HEK293 (cell line): ENCODE measurements around the gene CNTNAP1.

Experiments used
- KLF1 ChIP-seq: fragments of 450-650 bp; formaldehyde crosslinking; IDR thresholded peaks from 2 replicates; pipeline ENCODE4 v1.5.1; 2016; ENCODE audit warnings: missing biosample characterization, missing genetic modification characterization
- KLF10 ChIP-seq: fragments of 450-650 bp; IDR thresholded peaks from 2 replicates; pipeline ENCODE4 v1.5.1; 2018; ENCODE audit warnings: missing biosample characterization, mild to moderate bottlenecking, missing genetic modification characterization
- MZF1 ChIP-seq: fragments of 450-650 bp; formaldehyde crosslinking; IDR thresholded peaks from 2 replicates; pipeline ENCODE4 v1.5.1; 2017; ENCODE audit warnings: missing biosample characterization, missing genetic modification characterization, borderline replicate concordance
- WT1 ChIP-seq: fragments of 450-650 bp; formaldehyde crosslinking; IDR thresholded peaks from 2 replicates; pipeline ENCODE4 v1.5.1; 2016; ENCODE audit warnings: missing biosample characterization, missing genetic modification characterization
- ZEB2 ChIP-seq: fragments of 450-650 bp; formaldehyde crosslinking; IDR thresholded peaks from 2 replicates; pipeline ENCODE4 v1.5.1; 2016; ENCODE audit warnings: missing biosample characterization, missing genetic modification characterization
- ZFHX2 ChIP-seq: fragments of 450-650 bp; formaldehyde crosslinking; conservative IDR thresholded peaks from 2 replicates; pipeline ENCODE4 v1.5.1; 2016; ENCODE audit warnings: missing biosample characterization, missing genetic modification characterization
- ZNF112 ChIP-seq: fragments of 450-650 bp; formaldehyde crosslinking; IDR thresholded peaks from 2 replicates; pipeline ENCODE4 v1.5.0; 2017; ENCODE audit warnings: missing biosample characterization, missing genetic modification characterization
- ZNF175 ChIP-seq: fragments of 450-650 bp; formaldehyde crosslinking; IDR thresholded peaks from 2 replicates; pipeline ENCODE4 v1.5.1; 2016; ENCODE audit warnings: missing biosample characterization, missing genetic modification characterization
- ZNF24 ChIP-seq: fragments of 450-650 bp; formaldehyde crosslinking; IDR thresholded peaks from 2 replicates; pipeline ENCODE4 v1.5.1; 2016; ENCODE audit warnings: missing biosample characterization, missing genetic modification characterization
- ZNF341 ChIP-seq: fragments of 450-650 bp; formaldehyde crosslinking; IDR thresholded peaks from 2 replicates; pipeline ENCODE4; 2016; ENCODE audit warnings: low read depth, missing biosample characterization, missing genetic modification characterization
- ZNF366 ChIP-seq: fragments of 450-650 bp; formaldehyde crosslinking; conservative IDR thresholded peaks from 2 replicates; pipeline ENCODE4 v1.5.1; 2016; ENCODE audit warnings: missing biosample characterization, missing genetic modification characterization
- ZNF394 ChIP-seq: fragments of 450-650 bp; formaldehyde crosslinking; IDR thresholded peaks from 2 replicates; pipeline ENCODE4 v1.5.1; 2016; ENCODE audit warnings: missing biosample characterization, missing genetic modification characterization, mild to moderate bottlenecking, moderate library complexity, borderline replicate concordance
- ZNF404 ChIP-seq: fragments of 450-650 bp; formaldehyde crosslinking; IDR thresholded peaks from 2 replicates; pipeline ENCODE4 v1.5.1; 2017; ENCODE audit warnings: missing biosample characterization, missing genetic modification characterization
- ZNF544 ChIP-seq: fragments of 450-650 bp; formaldehyde crosslinking; IDR thresholded peaks from 2 replicates; pipeline ENCODE4 v1.5.0; 2017; ENCODE audit warnings: missing biosample characterization, missing genetic modification characterization
- ZNF561 ChIP-seq: fragments of 450-650 bp; IDR thresholded peaks from 2 replicates; pipeline ENCODE4 v1.5.1; 2018; ENCODE audit warnings: missing biosample characterization, missing genetic modification characterization, borderline replicate concordance
- ZNF747 ChIP-seq: fragments of 450-650 bp; formaldehyde crosslinking; IDR thresholded peaks from 2 replicates; pipeline ENCODE4 v1.5.1; 2016; ENCODE audit warnings: missing biosample characterization, missing genetic modification characterization
- ZNF777 ChIP-seq: fragments of 450-650 bp; formaldehyde crosslinking; IDR thresholded peaks from 2 replicates; pipeline ENCODE4 v1.5.1; 2017; ENCODE audit warnings: missing biosample characterization, missing genetic modification characterization, borderline replicate concordance
- TF ChIP-seq, protein P1 (sequence below): fragments of 450-650 bp; formaldehyde crosslinking; IDR thresholded peaks from 2 replicates; pipeline ENCODE4 v1.5.1; 2017; ENCODE audit warnings: missing biosample characterization, missing genetic modification characterization
- TF ChIP-seq, protein P2 (sequence below): fragments of 450-650 bp; formaldehyde crosslinking; IDR thresholded peaks from 2 replicates; pipeline ENCODE4 v1.5.1; 2016; ENCODE audit warnings: missing biosample characterization, missing genetic modification characterization
- TF ChIP-seq, protein P3 (sequence below): fragments of 450-650 bp; formaldehyde crosslinking; IDR thresholded peaks from 2 replicates; pipeline ENCODE4 v1.5.1; 2016; ENCODE audit warnings: missing biosample characterization, missing genetic modification characterization
- TF ChIP-seq, protein P4 (sequence below): fragments of 450-650 bp; formaldehyde crosslinking; optimal IDR thresholded peaks from 2 replicates; pipeline ENCODE3; 2016; ENCODE audit warnings: missing biosample characterization, mild to moderate bottlenecking, missing genetic modification characterization
- TF ChIP-seq, protein P5 (sequence below): fragments of 450-650 bp; formaldehyde crosslinking; IDR thresholded peaks from 2 replicates; pipeline ENCODE4 v1.5.1; 2016; ENCODE audit warnings: missing biosample characterization, missing genetic modification characterization
- TF ChIP-seq, protein P6 (sequence below): fragments of 450-650 bp; formaldehyde crosslinking; IDR thresholded peaks from 2 replicates; pipeline ENCODE4 v1.5.1; 2016; ENCODE audit warnings: missing biosample characterization, missing genetic modification characterization

CNTNAP1 gene

DNA sequence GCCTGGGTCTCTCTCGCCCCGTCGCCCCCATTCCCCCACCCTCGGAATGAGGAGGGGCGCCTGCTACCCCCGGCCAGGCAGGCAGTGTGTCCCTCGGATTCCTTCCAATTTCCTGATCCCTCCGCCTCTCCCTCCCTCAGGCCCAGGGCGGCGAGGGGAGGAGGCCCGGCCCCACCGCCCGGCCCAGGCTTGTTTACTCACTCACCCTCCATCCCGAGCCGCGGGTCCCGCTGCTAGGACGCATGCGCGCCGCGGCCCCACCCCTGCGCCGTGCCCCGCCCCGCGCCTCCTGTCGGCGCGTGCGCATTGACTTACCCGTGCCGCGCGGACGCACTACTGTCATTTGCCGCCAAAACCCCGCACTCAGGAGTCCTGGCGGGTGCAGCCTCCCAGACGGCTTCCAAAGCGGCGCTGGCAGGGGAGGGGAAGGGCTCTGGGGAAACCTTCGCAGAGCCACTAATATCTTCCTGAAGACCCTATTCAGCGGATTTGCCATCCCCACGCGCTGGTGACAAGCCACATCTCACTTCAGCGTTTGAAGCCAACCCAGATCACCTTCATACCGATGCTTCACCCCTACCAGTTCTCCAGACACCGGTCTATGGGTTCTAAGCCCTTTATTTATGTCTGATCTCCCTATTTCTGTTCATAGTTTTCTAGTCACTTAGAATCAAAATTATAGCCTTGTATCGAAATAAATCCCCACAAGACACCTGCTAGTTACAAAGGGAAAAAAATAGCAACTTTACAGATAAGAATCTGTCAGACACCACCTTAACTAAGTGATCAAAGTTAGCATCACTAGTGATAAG is 62.7 kb downstream of the CNTNAP1 start, which contains the start of gene EZH1 (continued):
- peak; percentile 97 for TF ChIP-seq KLF10 (tag by site-specific recombination)
- peak; percentile 70 for TF ChIP-seq KLF1 (tag by site-specific recombination)
- no peak for TF ChIP-seq ZNF175 (tag by site-specific recombination)
- no peak for TF ChIP-seq ZNF112
- 0 out of 2 replicates have a peak, but pooled peaks have one; percentile 39 for TF ChIP-seq ZEB2 (tag by site-specific recombination)
- no peak; the same call in 1 of the 2 replicates for TF ChIP-seq ZNF24 (tag by site-specific recombination)
- TF ChIP-seq, protein P1, sequence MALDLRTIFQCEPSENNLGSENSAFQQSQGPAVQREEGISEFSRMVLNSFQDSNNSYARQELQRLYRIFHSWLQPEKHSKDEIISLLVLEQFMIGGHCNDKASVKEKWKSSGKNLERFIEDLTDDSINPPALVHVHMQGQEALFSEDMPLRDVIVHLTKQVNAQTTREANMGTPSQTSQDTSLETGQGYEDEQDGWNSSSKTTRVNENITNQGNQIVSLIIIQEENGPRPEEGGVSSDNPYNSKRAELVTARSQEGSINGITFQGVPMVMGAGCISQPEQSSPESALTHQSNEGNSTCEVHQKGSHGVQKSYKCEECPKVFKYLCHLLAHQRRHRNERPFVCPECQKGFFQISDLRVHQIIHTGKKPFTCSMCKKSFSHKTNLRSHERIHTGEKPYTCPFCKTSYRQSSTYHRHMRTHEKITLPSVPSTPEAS (tag by site-specific recombination), result 0 out of 2 replicates have a peak, but pooled peaks have one; percentile 11
- TF ChIP-seq ZNF561 (tag by site-specific recombination), result peak; percentile 95
- peak; percentile 49; the same call in 1 of the 2 replicates for TF ChIP-seq MZF1 (tag by site-specific recombination)
- peak; percentile 92 for TF ChIP-seq ZNF777 (tag by site-specific recombination)
- TF ChIP-seq ZNF394 (tag by site-specific recombination), result peak; percentile 22; the same call in 1 of the 2 replicates
- TF ChIP-seq, protein P2, sequence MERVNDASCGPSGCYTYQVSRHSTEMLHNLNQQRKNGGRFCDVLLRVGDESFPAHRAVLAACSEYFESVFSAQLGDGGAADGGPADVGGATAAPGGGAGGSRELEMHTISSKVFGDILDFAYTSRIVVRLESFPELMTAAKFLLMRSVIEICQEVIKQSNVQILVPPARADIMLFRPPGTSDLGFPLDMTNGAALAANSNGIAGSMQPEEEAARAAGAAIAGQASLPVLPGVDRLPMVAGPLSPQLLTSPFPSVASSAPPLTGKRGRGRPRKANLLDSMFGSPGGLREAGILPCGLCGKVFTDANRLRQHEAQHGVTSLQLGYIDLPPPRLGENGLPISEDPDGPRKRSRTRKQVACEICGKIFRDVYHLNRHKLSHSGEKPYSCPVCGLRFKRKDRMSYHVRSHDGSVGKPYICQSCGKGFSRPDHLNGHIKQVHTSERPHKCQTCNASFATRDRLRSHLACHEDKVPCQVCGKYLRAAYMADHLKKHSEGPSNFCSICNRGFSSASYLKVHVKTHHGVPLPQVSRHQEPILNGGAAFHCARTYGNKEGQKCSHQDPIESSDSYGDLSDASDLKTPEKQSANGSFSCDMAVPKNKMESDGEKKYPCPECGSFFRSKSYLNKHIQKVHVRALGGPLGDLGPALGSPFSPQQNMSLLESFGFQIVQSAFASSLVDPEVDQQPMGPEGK (tag by site-specific recombination), result peak; percentile 94
- TF ChIP-seq ZFHX2 (tag by site-specific recombination), result peak; percentile 66
- TF ChIP-seq, protein P3, sequence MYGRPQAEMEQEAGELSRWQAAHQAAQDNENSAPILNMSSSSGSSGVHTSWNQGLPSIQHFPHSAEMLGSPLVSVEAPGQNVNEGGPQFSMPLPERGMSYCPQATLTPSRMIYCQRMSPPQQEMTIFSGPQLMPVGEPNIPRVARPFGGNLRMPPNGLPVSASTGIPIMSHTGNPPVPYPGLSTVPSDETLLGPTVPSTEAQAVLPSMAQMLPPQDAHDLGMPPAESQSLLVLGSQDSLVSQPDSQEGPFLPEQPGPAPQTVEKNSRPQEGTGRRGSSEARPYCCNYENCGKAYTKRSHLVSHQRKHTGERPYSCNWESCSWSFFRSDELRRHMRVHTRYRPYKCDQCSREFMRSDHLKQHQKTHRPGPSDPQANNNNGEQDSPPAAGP, result peak; percentile 54; the same call in 1 of the 2 replicates
- TF ChIP-seq ZNF341 (tag by site-specific recombination), result peak; percentile 91
- peak; percentile 41; the same call in 1 of the 2 replicates for TF ChIP-seq ZNF366
- TF ChIP-seq, protein P4, sequence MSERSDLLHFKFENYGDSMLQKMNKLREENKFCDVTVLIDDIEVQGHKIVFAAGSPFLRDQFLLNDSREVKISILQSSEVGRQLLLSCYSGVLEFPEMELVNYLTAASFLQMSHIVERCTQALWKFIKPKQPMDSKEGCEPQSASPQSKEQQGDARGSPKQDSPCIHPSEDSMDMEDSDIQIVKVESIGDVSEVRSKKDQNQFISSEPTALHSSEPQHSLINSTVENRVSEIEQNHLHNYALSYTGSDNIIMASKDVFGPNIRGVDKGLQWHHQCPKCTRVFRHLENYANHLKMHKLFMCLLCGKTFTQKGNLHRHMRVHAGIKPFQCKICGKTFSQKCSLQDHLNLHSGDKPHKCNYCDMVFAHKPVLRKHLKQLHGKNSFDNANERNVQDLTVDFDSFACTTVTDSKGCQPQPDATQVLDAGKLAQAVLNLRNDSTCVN (tag by site-specific recombination), result peak; percentile 93
- no peak for TF ChIP-seq ZNF404 (tag by site-specific recombination)
- TF ChIP-seq, protein P5, sequence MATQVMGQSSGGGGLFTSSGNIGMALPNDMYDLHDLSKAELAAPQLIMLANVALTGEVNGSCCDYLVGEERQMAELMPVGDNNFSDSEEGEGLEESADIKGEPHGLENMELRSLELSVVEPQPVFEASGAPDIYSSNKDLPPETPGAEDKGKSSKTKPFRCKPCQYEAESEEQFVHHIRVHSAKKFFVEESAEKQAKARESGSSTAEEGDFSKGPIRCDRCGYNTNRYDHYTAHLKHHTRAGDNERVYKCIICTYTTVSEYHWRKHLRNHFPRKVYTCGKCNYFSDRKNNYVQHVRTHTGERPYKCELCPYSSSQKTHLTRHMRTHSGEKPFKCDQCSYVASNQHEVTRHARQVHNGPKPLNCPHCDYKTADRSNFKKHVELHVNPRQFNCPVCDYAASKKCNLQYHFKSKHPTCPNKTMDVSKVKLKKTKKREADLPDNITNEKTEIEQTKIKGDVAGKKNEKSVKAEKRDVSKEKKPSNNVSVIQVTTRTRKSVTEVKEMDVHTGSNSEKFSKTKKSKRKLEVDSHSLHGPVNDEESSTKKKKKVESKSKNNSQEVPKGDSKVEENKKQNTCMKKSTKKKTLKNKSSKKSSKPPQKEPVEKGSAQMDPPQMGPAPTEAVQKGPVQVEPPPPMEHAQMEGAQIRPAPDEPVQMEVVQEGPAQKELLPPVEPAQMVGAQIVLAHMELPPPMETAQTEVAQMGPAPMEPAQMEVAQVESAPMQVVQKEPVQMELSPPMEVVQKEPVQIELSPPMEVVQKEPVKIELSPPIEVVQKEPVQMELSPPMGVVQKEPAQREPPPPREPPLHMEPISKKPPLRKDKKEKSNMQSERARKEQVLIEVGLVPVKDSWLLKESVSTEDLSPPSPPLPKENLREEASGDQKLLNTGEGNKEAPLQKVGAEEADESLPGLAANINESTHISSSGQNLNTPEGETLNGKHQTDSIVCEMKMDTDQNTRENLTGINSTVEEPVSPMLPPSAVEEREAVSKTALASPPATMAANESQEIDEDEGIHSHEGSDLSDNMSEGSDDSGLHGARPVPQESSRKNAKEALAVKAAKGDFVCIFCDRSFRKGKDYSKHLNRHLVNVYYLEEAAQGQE, result 0 out of 2 replicates have a peak, but pooled peaks have one; percentile 29
- TF ChIP-seq WT1, result peak; percentile 56; the same call in 1 of the 2 replicates
- no peak for TF ChIP-seq ZNF544 (tag by site-specific recombination)
- TF ChIP-seq, protein P6, sequence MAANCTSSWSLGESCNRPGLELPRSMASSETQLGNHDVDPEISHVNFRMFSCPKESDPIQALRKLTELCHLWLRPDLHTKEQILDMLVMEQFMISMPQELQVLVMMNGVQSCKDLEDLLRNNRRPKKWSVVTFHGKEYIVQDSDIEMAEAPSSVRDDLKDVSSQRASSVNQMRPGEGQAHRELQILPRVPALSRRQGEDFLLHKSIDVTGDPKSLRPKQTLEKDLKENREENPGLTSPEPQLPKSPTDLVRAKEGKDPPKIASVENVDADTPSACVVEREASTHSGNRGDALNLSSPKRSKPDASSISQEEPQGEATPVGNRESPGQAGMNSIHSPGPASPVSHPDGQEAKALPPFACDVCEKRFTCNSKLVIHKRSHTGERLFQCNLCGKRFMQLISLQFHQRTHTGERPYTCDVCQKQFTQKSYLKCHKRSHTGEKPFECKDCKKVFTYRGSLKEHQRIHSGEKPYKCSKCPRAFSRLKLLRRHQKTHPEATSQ (tag by site-specific recombination), result 0 out of 2 replicates have a peak, but pooled peaks have one; percentile 7
- no peak for TF ChIP-seq ZNF747 (tag by site-specific recombination)
- TF ChIP-seq, all 188 proteins: peak for 40
